GM23338 (cell line): ENCODE data around the gene MPL. TPM values are rescaled to one million over a fixed set of nuclear protein-coding genes. Genes with fewer than 3 reads are reported as not detected.

Experiments used
- ATAC-seq: fragments of 200-7000 bp; cut with Tn5 transposase; 3 replicates; pipeline ENCODE4 v1.9.1; 2020
- DNase-seq: peaks from one replicate; pipeline ENCODE4 v3.0.0-alpha.2; 2015; ENCODE audit warnings: low spot score
- H2AFZ ChIP-seq: fragments of 200-600 bp; sonication (generic); 2 replicates; pipeline ENCODE4 v1.8.0; 2016; ENCODE audit warnings: antibody characterized with exemption, mild to moderate bottlenecking, moderate library complexity
- H3F3A ChIP-seq: fragments of 200-600 bp; sonication (generic); replicated peaks from 2 replicates; pipeline ENCODE4 v1.8.0; 2017; ENCODE audit warnings: antibody characterized with exemption, mixed run types, low read depth
- H3K27ac ChIP-seq: fragments of 200-600 bp; sonication (generic); 2 replicates; pipeline ENCODE4 v1.6.1; 2016; ENCODE audit warnings: low read depth
- H3K27me3 ChIP-seq: fragments of 200-600 bp; sonication (generic); 2 replicates; pipeline ENCODE4 v1.8.0; 2016; ENCODE audit warnings: mild to moderate bottlenecking, mixed run types, moderate library complexity; ENCODE audit not compliant: insufficient read depth
- H3K36me3 ChIP-seq: fragments of 200-600 bp; sonication (generic); 2 replicates; pipeline ENCODE4 v1.8.0; 2016; ENCODE audit warnings: mild to moderate bottlenecking; ENCODE audit not compliant: insufficient read depth
- H3K4me1 ChIP-seq: fragments of 200-600 bp; sonication (generic); 2 replicates; pipeline ENCODE4 v1.8.0; 2016; ENCODE audit warnings: mild to moderate bottlenecking, moderate library complexity; ENCODE audit not compliant: insufficient read depth
- H3K4me2 ChIP-seq: fragments of 200-600 bp; sonication (generic); 2 replicates; pipeline ENCODE4 v1.7.1; 2017; ENCODE audit warnings: mixed run types
- H3K4me3 ChIP-seq: fragments of 200-600 bp; sonication (generic); 2 replicates; pipeline ENCODE4 v1.6.1; 2016; ENCODE audit warnings: mixed run types
- H3K79me2 ChIP-seq: fragments of 200-600 bp; sonication (generic); replicated peaks from 2 replicates; pipeline ENCODE4 v1.8.0; 2017; ENCODE audit warnings: mild to moderate bottlenecking; ENCODE audit not compliant: insufficient read depth
- H3K9me2 ChIP-seq: fragments of 200-600 bp; sonication (generic); 2 replicates; pipeline ENCODE4 v1.8.0; 2017; ENCODE audit not compliant: insufficient read depth
- H4K20me1 ChIP-seq: fragments of 200-600 bp; sonication (generic); replicated peaks from 2 replicates; pipeline ENCODE4 v1.8.0; 2017; ENCODE audit warnings: mild to moderate bottlenecking; ENCODE audit not compliant: insufficient read depth
- H3K27ac Mint-ChIP-seq: 2 replicates; pipeline ENCODE4 v1.8.0; 2020; ENCODE audit warnings: inconsistent platforms, mild to moderate bottlenecking, moderate library complexity, mixed read lengths
- H3K27me3 Mint-ChIP-seq: 3 replicates; pipeline ENCODE4 v1.8.0; 2022; ENCODE audit warnings: low read depth, mild to moderate bottlenecking, moderate library complexity, mixed read lengths, inconsistent platforms; ENCODE audit not compliant: insufficient read depth, poor library complexity
- H3K36me3 Mint-ChIP-seq: 3 replicates; pipeline ENCODE4 v1.8.0; 2021; ENCODE audit warnings: low read depth, mild to moderate bottlenecking, inconsistent platforms, moderate library complexity, mixed read lengths
- H3K4me1 Mint-ChIP-seq: 3 replicates; pipeline ENCODE4 v1.8.0; 2020; ENCODE audit warnings: mild to moderate bottlenecking, inconsistent platforms, mixed read lengths
- H3K4me3 Mint-ChIP-seq: 3 replicates; pipeline ENCODE4 v1.8.0; 2021; ENCODE audit warnings: moderate library complexity, mild to moderate bottlenecking, inconsistent platforms, mixed read lengths
- H3K9me3 Mint-ChIP-seq: 3 replicates; pipeline ENCODE4 v1.8.0; 2020; ENCODE audit warnings: moderate library complexity, mild to moderate bottlenecking, inconsistent platforms, mixed read lengths
- CREB1 ChIP-seq: fragments of 250-450 bp; sonication (Bioruptor Pico); IDR thresholded peaks from 2 replicates; pipeline ENCODE4 v1.5.0; 2020; ENCODE audit warnings: low read depth, mild to moderate bottlenecking, moderate library complexity
- EZH2 ChIP-seq: fragments of 200-600 bp; sonication (generic); IDR thresholded peaks from one replicate; pipeline ENCODE4 v1.8.0; 2017; ENCODE audit warnings: antibody characterized with exemption, mild to moderate bottlenecking, low read depth; ENCODE audit not compliant: unreplicated experiment
- EZH2phosphoT487 ChIP-seq: fragments of 200-600 bp; sonication (generic); IDR thresholded peaks from one replicate; pipeline ENCODE4 v1.8.1; 2018; ENCODE audit warnings: antibody characterized with exemption; ENCODE audit not compliant: unreplicated experiment
- NANOG ChIP-seq: IDR thresholded peaks from 2 replicates; pipeline ENCODE4 v1.6.1; 2016; ENCODE audit warnings: antibody characterized with exemption, borderline replicate concordance
- POLR2AphosphoS5 ChIP-seq: IDR thresholded peaks from 2 replicates; pipeline ENCODE4 v1.6.1; 2016; ENCODE audit warnings: antibody characterized with exemption, low read depth
- ZNF114 ChIP-seq: fragments of 250-450 bp; sonication (Bioruptor Pico); IDR thresholded peaks from 2 replicates; pipeline ENCODE4 v1.5.0; 2020; ENCODE audit warnings: mild to moderate bottlenecking, moderate library complexity
- ZNF331 ChIP-seq: fragments of 250-450 bp; sonication (Bioruptor Pico); IDR thresholded peaks from 2 replicates; pipeline ENCODE4 v1.5.0; 2020; ENCODE audit warnings: low read depth, mild to moderate bottlenecking, moderate library complexity
- polyA plus RNA-seq: library from polyadenylated mRNA; unstranded; fragments of >200 nt; fragmentation: Nextera tagmentation; extraction: Ambion mirVana; gene quantifications from 2 replicates; pipeline ENCODE4 v1.2.1, GENCODE V29; 2016
- total RNA-seq: library from RNA; depleted of rRNA; stranded (reverse); fragments of >200 nt; shearing (Covaris generic); gene quantifications from 2 replicates; pipeline ENCODE4 v1.2.3, GENCODE V29; 2014
- TF ChIP-seq, protein P1 (sequence below), 2 experiments: fragments of 200-600 bp in 1 of 2; sonication (generic) in 1 of 2; conservative IDR thresholded peaks; 2 replicates each; pipeline versions ENCODE4 v1.5.1 to v1.6.1; 2016 to 2017; ENCODE audit warnings: antibody characterized with exemption in 2 of 2, low read depth in 2 of 2, mild to moderate bottlenecking in 2 of 2, moderate library complexity in 1 of 2
- TF ChIP-seq, protein P2 (sequence below): fragments of 250-450 bp; sonication (Bioruptor Pico); IDR thresholded peaks from 2 replicates; pipeline ENCODE4 v1.5.0; 2020; ENCODE audit warnings: mild to moderate bottlenecking, moderate library complexity

Gene MPL
- total and polyA plus RNA-seq, 2 experiments from 2014 or later, result not detected

- H2AFZ ChIP-seq, result no peak overlapping the region
- H3K36me3 ChIP-seq, result peaks cover under 1% of the 10 kb centered on the region; the same call in 1 of the 2 replicates
- H3F3A ChIP-seq, result peaks cover 9% of the 10 kb centered on the region; the same call in 1 of the 2 replicates
- H3K9me2 ChIP-seq, result no peaks in the 10 kb centered on the region
- ATAC-seq (no peak), DNase-seq (no peak)
- Mint-ChIP-seq H3K36me3 (peaks cover 6% of the 10 kb centered on the region), H3K27me3 (peaks cover 17% of the 10 kb centered on the region), H3K4me1 (peaks cover 21% of the 10 kb centered on the region), H3K4me3 (no peak overlapping the region; the same call in 2 of the 3 replicates), H3K27ac (no peak overlapping the region; the same call in 1 of the 2 replicates), H3K9me3 (no peaks in the 10 kb centered on the region)
- no peak overlapping the region for H3K27ac ChIP-seq
- peaks cover 10% of the 10 kb centered on the region for H3K79me2 ChIP-seq
- H3K4me2 ChIP-seq, result no peak overlapping the region
- H4K20me1 ChIP-seq, result no peaks in the 10 kb centered on the region; the same call in 1 of the 2 replicates
- peaks cover 18% of the 10 kb centered on the region for H3K4me1 ChIP-seq
- H3K4me3 ChIP-seq, result no peak overlapping the region
- H3K27me3 ChIP-seq, result no peaks in the 10 kb centered on the region
- TF ChIP-seq ZNF331 (CRISPR knock-in tag) (no peak), POLR2AphosphoS5 (no peak), NANOG (no peak), EZH2phosphoT487 (no peak), CREB1 (CRISPR knock-in tag) (no peak), ZNF114 (CRISPR knock-in tag) (no peak), EZH2 (no peak)
- TF ChIP-seq, protein P1, sequence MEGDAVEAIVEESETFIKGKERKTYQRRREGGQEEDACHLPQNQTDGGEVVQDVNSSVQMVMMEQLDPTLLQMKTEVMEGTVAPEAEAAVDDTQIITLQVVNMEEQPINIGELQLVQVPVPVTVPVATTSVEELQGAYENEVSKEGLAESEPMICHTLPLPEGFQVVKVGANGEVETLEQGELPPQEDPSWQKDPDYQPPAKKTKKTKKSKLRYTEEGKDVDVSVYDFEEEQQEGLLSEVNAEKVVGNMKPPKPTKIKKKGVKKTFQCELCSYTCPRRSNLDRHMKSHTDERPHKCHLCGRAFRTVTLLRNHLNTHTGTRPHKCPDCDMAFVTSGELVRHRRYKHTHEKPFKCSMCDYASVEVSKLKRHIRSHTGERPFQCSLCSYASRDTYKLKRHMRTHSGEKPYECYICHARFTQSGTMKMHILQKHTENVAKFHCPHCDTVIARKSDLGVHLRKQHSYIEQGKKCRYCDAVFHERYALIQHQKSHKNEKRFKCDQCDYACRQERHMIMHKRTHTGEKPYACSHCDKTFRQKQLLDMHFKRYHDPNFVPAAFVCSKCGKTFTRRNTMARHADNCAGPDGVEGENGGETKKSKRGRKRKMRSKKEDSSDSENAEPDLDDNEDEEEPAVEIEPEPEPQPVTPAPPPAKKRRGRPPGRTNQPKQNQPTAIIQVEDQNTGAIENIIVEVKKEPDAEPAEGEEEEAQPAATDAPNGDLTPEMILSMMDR (conservative IDR thresholded peaks at IDR 0.05; ENCODE audit: low read depth in 2 of 2), result no peak
- TF ChIP-seq, protein P2, sequence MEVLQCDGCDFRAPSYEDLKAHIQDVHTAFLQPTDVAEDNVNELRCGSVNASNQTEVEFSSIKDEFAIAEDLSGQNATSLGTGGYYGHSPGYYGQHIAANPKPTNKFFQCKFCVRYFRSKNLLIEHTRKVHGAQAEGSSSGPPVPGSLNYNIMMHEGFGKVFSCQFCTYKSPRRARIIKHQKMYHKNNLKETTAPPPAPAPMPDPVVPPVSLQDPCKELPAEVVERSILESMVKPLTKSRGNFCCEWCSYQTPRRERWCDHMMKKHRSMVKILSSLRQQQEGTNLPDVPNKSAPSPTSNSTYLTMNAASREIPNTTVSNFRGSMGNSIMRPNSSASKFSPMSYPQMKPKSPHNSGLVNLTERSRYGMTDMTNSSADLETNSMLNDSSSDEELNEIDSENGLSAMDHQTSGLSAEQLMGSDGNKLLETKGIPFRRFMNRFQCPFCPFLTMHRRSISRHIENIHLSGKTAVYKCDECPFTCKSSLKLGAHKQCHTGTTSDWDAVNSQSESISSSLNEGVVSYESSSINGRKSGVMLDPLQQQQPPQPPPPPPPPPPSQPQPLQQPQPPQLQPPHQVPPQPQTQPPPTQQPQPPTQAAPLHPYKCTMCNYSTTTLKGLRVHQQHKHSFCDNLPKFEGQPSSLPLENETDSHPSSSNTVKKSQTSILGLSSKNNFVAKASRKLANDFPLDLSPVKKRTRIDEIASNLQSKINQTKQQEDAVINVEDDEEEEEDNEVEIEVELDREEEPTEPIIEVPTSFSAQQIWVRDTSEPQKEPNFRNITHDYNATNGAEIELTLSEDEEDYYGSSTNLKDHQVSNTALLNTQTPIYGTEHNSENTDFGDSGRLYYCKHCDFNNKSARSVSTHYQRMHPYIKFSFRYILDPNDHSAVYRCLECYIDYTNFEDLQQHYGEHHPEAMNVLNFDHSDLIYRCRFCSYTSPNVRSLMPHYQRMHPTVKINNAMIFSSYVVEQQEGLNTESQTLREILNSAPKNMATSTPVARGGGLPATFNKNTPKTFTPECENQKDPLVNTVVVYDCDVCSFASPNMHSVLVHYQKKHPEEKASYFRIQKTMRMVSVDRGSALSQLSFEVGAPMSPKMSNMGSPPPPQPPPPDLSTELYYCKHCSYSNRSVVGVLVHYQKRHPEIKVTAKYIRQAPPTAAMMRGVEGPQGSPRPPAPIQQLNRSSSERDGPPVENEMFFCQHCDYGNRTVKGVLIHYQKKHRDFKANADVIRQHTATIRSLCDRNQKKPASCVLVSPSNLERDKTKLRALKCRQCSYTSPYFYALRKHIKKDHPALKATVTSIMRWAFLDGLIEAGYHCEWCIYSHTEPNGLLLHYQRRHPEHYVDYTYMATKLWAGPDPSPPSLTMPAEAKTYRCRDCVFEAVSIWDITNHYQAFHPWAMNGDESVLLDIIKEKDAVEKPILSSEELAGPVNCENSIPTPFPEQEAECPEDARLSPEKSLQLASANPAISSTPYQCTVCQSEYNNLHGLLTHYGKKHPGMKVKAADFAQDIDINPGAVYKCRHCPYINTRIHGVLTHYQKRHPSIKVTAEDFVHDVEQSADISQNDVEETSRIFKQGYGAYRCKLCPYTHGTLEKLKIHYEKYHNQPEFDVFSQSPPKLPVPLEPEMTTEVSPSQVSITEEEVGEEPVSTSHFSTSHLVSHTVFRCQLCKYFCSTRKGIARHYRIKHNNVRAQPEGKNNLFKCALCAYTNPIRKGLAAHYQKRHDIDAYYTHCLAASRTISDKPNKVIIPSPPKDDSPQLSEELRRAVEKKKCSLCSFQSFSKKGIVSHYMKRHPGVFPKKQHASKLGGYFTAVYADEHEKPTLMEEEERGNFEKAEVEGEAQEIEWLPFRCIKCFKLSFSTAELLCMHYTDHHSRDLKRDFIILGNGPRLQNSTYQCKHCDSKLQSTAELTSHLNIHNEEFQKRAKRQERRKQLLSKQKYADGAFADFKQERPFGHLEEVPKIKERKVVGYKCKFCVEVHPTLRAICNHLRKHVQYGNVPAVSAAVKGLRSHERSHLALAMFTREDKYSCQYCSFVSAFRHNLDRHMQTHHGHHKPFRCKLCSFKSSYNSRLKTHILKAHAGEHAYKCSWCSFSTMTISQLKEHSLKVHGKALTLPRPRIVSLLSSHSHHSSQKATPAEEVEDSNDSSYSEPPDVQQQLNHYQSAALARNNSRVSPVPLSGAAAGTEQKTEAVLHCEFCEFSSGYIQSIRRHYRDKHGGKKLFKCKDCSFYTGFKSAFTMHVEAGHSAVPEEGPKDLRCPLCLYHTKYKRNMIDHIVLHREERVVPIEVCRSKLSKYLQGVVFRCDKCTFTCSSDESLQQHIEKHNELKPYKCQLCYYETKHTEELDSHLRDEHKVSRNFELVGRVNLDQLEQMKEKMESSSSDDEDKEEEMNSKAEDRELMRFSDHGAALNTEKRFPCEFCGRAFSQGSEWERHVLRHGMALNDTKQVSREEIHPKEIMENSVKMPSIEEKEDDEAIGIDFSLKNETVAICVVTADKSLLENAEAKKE (CRISPR knock-in tag), result no peak
Observed at GRCh38 chr1:43354471-43354870, 16.9 kb downstream of the MPL start.
